GM15510 (cell line): Measurements from ENCODE around the gene JCAD.

Experiments used
- POLR2A ChIP-seq: IDR thresholded peaks from 3 replicates; pipeline ENCODE4 v1.6.1; 2011; ENCODE audit warnings: borderline replicate concordance; ENCODE audit not compliant: insufficient read length; ENCODE audit errors: extremely low read depth

The JCAD gene

GRCh38 chr10:30056767-30057355 is 2.5 kb downstream of the JCAD start:
- no peak for TF ChIP-seq POLR2A

GRCh38 chr10:30056281-30056680 is 3.1 kb downstream of the JCAD start:
- TF ChIP-seq POLR2A = no peak

- TF ChIP-seq POLR2A = no peak
Observed at GRCh38 chr10:30055226-30055662, 4.1 kb downstream of the JCAD start.

GRCh38 chr10:30052062-30052461 is 7.3 kb downstream of the JCAD start:
- no peak for TF ChIP-seq POLR2A

GRCh38 chr10:30051220-30051619 is 8.2 kb downstream of the JCAD start:
- TF ChIP-seq POLR2A = no peak

- TF ChIP-seq POLR2A = no peak
Observed at GRCh38 chr10:30050411-30050810, 9.0 kb downstream of the JCAD start.

- no peak for TF ChIP-seq POLR2A
Observed at GRCh38 chr10:30048768-30049517, 10.4 kb downstream of the JCAD start.

GRCh38 chr10:30047924-30048531 is 11.4 kb downstream of the JCAD start:
- TF ChIP-seq POLR2A = no peak

- TF ChIP-seq POLR2A = no peak
Observed at GRCh38 chr10:30047430-30047829, 12.0 kb downstream of the JCAD start.

GRCh38 chr10:30046476-30046875 is 12.9 kb downstream of the JCAD start:
- TF ChIP-seq POLR2A = no peak

GRCh38 chr10:30045961-30046360 is 13.4 kb downstream of the JCAD start:
- no peak for TF ChIP-seq POLR2A

- TF ChIP-seq POLR2A = no peak
Observed at GRCh38 chr10:30043476-30044270, 15.7 kb downstream of the JCAD start.

GRCh38 chr10:30042820-30043219 is 16.6 kb downstream of the JCAD start:
- no peak for TF ChIP-seq POLR2A

- TF ChIP-seq POLR2A = no peak
Observed at GRCh38 chr10:30041196-30042105, 17.9 kb downstream of the JCAD start.

GRCh38 chr10:30040597-30040996 is 18.8 kb downstream of the JCAD start:
- no peak for TF ChIP-seq POLR2A

GRCh38 chr10:30039988-30040387 is 19.4 kb downstream of the JCAD start:
- no peak for TF ChIP-seq POLR2A
